Activated naive CD4-positive, alpha-beta T cell treated with Interleukin-2 at 50 U/mL for 16 hours (primary cell): ENCODE data around the gene SNAPC4.
"Not testable (repeated sequence)": the region's sequence is repeated elsewhere in the genome, so short reads cannot be mapped to it uniquely, and the experiment has no call there.

Experiments used
- DNase-seq: peaks from one replicate; pipeline ENCODE4 v3.0.0-alpha.2; 2020

Gene SNAPC4

DNA sequence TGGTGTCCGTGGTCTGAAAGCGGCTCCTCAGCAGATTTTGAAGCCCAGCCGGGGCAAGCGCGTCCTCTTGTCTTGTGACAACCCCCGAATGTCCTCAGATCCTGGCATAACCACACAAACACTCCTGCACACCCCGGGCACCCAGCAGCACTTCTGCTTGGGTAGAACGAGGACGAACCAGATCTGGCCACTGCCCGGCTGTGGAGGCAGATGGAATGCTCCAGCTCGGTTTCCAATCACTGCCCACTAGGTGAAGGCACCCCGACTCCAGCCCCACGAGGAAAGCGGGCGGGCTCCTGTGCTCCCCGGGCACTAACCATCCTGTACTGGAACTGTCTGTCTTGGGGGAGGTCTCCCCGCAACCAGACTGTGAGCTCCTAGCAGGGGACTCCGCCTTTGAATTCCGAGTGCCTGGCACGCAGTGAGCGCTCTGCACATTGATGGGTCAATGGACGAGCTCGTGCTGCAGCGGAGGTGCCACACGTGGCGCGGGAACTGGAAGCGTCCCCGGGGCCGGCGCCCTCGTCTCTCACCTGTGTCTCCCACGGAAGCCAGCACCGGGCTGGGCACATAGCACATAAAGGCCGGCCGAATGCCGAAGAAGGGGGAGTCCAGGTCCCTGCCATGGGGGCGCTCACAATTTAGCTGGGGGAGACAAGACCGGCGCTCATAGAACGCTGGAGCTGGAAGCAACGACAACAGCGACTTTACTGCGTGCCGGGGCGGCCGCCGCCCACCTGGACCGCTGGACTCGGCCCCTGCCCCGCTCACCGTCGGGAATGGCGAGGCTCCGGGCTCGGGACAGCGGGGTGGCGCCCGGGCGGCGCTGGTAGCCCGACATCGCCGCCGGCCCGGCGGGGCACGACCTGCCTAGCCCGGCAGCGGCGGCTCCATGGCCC lies 9.8 kb upstream of the SNAPC4 start:
- peak; percentile 53 for DNase-seq

- DNase-seq, result no peak
Measured at GRCh38 chr9:136407911-136408310, 7.9 kb upstream of the SNAPC4 start.

- not testable (repeated sequence) for DNase-seq
Measured at GRCh38 chr9:136407061-136407460, 7.1 kb upstream of the SNAPC4 start.

GRCh38 chr9:136405904-136406303 lies 5.9 kb upstream of the SNAPC4 start:
- not testable (repeated sequence) for DNase-seq

DNA sequence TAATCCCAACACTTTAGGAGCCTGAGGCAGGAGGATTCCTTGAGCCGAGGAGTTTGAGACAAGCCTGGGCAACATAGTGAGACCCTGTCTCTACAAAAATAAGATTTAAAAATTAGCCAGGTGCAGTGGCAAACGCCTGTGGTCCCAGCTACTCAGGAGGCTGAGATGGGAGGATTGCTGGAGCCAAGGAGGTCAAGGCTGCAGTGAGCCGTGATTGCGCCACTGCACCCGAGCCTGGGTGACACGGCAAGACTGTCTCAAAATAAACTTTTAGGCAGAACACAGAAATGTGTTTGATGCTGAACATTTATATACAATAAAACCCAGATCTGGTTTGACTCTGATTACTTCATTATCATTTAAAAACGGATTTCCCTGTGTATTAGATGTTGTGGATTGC lies 5.5 kb upstream of the SNAPC4 start:
- no peak for DNase-seq

DNA sequence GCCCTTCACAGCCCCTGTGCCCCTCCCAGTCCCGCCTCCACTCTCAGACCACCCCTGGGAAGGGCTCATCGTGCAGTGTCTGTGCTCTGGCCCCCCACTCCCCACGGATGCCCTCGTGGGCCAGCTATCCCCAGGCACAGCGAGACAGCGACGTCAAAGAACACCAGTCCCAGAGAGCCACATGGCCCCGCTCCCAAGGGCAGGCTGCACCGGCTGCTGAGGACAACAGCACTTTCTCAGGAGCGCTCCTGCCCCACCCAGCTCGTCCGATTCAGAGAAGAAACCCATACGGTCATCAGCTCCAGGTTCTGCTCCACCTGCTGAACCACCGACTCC lies 4.8 kb upstream of the SNAPC4 start:
- DNase-seq, result peak; percentile 16

- DNase-seq, result peak; percentile 49
Measured at GRCh38 chr9:136403915-136404800, 4.2 kb upstream of the SNAPC4 start.

GRCh38 chr9:136403538-136403914 lies 3.6 kb upstream of the SNAPC4 start:
- peak; percentile 82 for DNase-seq

GRCh38 chr9:136402067-136402466 lies 2.1 kb upstream of the SNAPC4 start:
- no peak for DNase-seq

DNA sequence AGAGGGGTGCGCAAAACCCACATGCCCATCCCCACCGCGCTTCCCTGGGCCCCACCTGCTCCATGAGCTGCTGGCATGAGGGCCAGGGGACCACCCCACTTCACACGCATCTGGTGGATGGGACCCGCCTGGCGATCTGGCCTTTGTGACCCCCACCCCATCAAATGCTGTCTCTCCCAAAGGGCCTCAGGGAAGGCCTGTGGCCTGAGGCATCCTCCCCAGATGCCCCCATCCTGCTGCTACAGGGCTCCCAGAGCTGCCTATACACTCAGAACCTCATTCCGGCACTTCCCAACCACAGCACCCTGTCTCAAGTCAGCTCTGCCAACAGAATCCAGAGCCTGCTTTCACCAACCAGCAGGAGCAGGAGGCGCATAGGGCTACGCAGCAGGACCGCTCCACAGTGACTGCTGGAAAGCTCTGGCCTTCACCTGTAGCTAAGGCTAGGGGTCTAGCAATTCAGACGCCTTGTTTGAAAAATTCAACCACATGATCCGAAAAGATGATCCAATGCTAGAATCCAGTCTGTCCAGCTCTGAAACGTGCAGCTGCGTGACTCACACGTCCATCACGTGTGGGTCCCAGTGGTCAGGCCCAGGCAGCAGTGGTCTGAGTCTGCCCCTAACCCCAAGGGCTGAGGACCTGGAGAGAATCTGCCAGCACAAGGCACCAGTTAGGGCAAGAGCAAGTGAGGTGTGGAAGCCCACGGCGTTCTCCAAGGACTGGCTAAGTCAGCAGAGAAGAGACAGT lies 1.4 kb upstream of the SNAPC4 start:
- DNase-seq, result no peak

- DNase-seq, result peak; percentile 49
Measured at GRCh38 chr9:136399176-136400037, 563 bp downstream of the SNAPC4 start.

- no peak for DNase-seq
Measured at GRCh38 chr9:136398286-136398685, 1.7 kb downstream of the SNAPC4 start.

GRCh38 chr9:136397643-136398042 lies 2.3 kb downstream of the SNAPC4 start:
- DNase-seq, result no peak

GRCh38 chr9:136396219-136396515 lies 3.8 kb downstream of the SNAPC4 start:
- DNase-seq, result no peak

- DNase-seq, result no peak
Measured at GRCh38 chr9:136395345-136396218, 4.4 kb downstream of the SNAPC4 start.

DNA sequence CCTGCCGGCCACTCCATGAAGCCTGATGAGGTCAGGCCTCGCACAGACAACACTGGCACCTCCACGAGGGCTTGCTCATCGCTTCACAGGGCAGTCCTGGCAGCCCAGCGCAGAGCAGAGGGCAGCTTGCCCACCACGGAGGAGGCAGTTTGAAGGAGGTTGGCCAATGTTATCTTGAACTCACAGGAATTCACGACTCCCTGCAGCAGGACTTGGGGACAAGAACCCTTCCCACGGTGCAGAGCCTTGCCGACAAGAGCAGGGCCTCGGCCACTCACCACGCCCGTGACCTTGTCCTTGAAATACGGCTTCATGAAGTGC lies 5.0 kb downstream of the SNAPC4 start:
- no peak for DNase-seq

- DNase-seq, result no peak
Measured at GRCh38 chr9:136394312-136395019, 5.5 kb downstream of the SNAPC4 start.

GRCh38 chr9:136393531-136393930 lies 6.4 kb downstream of the SNAPC4 start:
- no peak for DNase-seq

DNA sequence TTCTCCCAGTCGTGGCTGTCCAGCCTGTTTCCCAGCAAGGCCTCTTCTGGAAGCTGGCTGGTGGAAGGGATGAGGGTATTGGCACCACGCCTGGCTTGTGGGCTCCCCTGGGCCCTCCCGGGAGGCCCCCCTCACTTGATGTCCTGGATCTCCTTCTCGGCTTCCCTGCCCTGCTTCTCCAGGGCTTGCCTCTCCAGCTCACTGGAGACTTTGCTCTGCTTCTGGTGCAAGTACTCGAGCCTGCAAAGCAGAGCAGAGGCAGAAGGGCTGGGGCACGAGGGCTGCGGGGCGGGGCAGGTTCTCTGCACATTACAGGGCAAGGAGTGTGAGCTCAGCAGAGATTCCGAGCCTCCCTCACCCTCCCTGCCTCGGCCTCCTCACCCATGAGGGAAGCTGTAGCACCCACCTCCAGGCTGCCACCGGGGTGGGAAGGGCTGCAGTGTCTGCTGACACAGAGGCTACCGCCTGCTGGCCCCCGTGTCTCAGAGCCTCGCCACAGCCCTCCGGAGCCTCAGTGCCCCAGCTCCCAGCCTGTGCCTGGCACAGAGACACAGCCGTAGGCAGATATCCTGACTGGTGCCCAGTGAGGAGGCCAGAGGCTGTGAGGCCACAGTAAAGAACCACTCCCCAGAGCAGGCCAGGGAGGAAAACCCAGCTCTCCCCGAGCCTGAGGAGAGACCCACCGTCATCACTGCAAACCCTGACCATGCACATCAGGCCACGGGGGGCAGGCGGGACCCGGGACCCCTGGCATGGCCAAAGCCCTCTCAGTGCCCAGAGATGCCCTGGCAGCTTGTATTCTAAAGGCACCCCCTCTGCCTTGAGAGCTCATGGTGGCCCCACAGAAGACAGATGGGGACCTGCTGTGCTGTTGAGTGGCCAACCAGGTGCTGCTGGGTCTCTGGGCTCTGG lies 7.2 kb downstream of the SNAPC4 start:
- DNase-seq, result no peak
